Esophagus squamous epithelium (tissue), 5 donors: ENCODE data around the gene SP4. TPM values are rescaled to one million over a fixed set of nuclear protein-coding genes. Genes with fewer than 3 reads are reported as not detected.

Source experiments
- DNase-seq: peaks from one replicate; lab custom pipeline; 2025; lab: John Stamatoyannopoulos, UW
- H3K27ac ChIP-seq, 4 donors: fragments of 200-600 bp; sonication (generic); one replicate each; pipeline ENCODE4 v1.5.1; 2016 to 2019; ENCODE audit warnings: mild to moderate bottlenecking in 1 of 4
- H3K27me3 ChIP-seq, 4 donors: fragments of 200-600 bp; sonication (generic); 1 replicate in 3 of 4; 2 replicates in 1 of 4; pipeline versions ENCODE4 v1.5.1 to v1.6.0; 2017 to 2021; ENCODE audit warnings: antibody characterized with exemption in 1 of 4
- H3K36me3 ChIP-seq, 3 donors: fragments of 200-600 bp; sonication (generic); one replicate each; pipeline ENCODE4 v1.5.1; 2016 to 2019
- H3K4me1 ChIP-seq, 3 donors: fragments of 200-600 bp; sonication (generic); one replicate each; pipeline ENCODE4 v1.5.1; 2017 to 2019
- H3K4me3 ChIP-seq, 4 donors: fragments of 200-600 bp; sonication (generic); 1 replicate in 3 of 4; 2 replicates in 1 of 4; pipeline ENCODE4 v1.5.1; 2016 to 2019; ENCODE audit warnings: mild to moderate bottlenecking in 2 of 4, moderate library complexity in 1 of 4
- H3K9me3 ChIP-seq, 3 donors: fragments of 200-600 bp; sonication (generic); one replicate each; pipeline ENCODE4 v1.5.1; 2016 to 2019
- CTCF ChIP-seq, 6 experiments: fragments of 450-650 bp in 4 of 6; fragments of 200-600 bp in 2 of 6; sonication (generic) in 2 of 6; IDR thresholded peaks; one replicate each; pipeline ENCODE4 v1.5.1; 2016 to 2019; ENCODE audit warnings: antibody characterized with exemption in 6 of 6, mild to moderate bottlenecking in 4 of 6, moderate library complexity in 4 of 6
- POLR2A ChIP-seq, 4 donors: fragments of 450-650 bp; IDR thresholded peaks; one replicate each; pipeline ENCODE4 v1.6.1; 2017; ENCODE audit warnings: antibody characterized with exemption in 4 of 4, mild to moderate bottlenecking in 4 of 4, moderate library complexity in 3 of 4
- WGBS, 2 donors: methylation state at CpG; one replicate each; pipeline ENCODE4 v1.1.5; 2018; 5-methylcytosine and 5-hydroxymethylcytosine counted together
- intact Hi-C: fragments of 100-400 bp; cut with DNase I; formaldehyde crosslinking; loops from one replicate; pipeline ENCODE4 v1.15.0; 2022
- total RNA-seq, 4 donors: library from RNA; depleted of rRNA; stranded (reverse); fragments of >200 nt; gene quantifications; one replicate each; pipeline ENCODE4 v1.1.0, GENCODE V29; 2016
- donor health status: DM: yes; HTN: yes; CAD: no.

Gene SP4
- total RNA-seq, 4 donors from 2014 or later: 0.72 to 40.6 (median 2.5) TPM

DNA sequence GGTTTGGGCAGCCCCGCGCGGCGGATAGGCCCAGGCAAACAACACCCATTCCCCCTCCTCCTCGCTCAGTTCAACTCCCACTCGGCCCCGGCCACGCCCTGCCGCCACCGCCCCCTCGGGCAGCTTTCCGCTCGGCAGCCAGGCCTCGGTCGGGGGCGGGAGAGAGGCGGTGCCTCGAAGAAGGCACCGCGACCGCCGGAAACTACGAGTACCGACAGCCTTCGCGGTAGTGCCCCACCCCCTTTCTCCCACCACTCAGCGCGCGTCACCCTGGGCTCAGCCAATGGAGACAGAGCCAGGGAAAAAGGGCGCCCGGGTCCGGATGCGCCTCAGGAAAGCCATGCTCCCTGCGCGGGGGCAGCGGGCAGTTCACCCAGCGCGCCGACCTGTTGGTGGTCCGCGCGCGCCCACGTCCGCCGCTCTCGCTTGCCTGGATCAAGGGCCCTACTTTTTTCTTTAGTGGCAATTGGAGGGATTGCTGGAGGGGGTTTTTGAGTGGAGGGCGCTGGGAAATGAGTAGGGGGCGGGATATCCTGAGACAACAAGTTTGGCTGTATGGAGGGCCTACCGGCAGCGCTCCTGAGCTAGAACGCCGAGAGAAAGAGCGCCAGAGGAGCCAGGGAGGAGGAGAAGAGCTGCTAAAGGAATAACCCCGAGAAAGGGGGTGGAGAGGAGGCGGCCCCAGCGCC lies 557 bp upstream of the SP4 start:
- peak; percentile 93 for DNase-seq
- Histone ChIP-seq H3K9me3 (no peaks in the 10 kb centered on the region), H3K27ac (peak overlapping the region; percentile 89 to 99 (median 96)), H3K4me1 (peaks cover 6 to 48% (median 13%) of the 10 kb centered on the region in 3 donors), H3K4me3 (peak overlapping the region; percentile 51 to 92 (median 77)), H3K36me3 (no peaks in the 10 kb centered on the region), H3K27me3 (no peaks in the 10 kb centered on the region)
- WGBS, 2 donors: 0 to 1% methylated on average over 9 to 34 of the region's 57 CpGs
- intact Hi-C loops: no loop called here
- TF ChIP-seq CTCF (IDR thresholded peaks at IDR 0.05) (peak in 5 of 6 experiments; percentile 13 to 38 (median 29)), POLR2A (IDR thresholded peaks at IDR 0.05) (peak in 3 of 4 donors; percentile 7 to 57 (median 40))

DNA sequence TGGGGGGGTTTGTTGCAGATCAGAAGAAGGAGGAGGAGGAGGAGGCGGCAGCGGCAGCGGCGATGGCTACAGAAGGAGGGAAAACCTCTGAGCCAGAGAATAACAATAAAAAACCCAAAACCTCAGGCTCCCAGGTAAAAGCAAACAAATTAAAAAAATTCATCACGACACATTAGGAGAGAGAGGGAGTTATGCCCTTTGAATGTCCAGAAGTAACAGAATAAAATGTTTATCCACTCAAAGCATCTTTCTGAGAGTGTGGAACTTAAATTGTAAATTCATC lies 717 bp downstream of the SP4 start:
- intact Hi-C loops: no loop called here
- Histone ChIP-seq H3K4me3 (peak overlapping the region; percentile 51 to 92 (median 77)), H3K9me3 (no peaks in the 10 kb centered on the region), H3K27ac (peak overlapping the region; percentile 89 to 99 (median 96)), H3K4me1 (peaks cover 6 to 60% (median 13%) of the 10 kb centered on the region in 3 donors), H3K27me3 (no peaks in the 10 kb centered on the region), H3K36me3 (no peaks in the 10 kb centered on the region)
- DNase-seq: no peak
- 1% methylated on average over 5 of the region's 5 CpGs for WGBS, 2 donors
- no peak for TF ChIP-seq CTCF (IDR thresholded peaks at IDR 0.05)
- no peak for TF ChIP-seq POLR2A (IDR thresholded peaks at IDR 0.05)

- intact Hi-C loops: no loop called here
- Histone ChIP-seq H3K9me3 (no peaks in the 10 kb centered on the region), H3K27me3 (no peaks in the 10 kb centered on the region), H3K4me1 (peaks cover 6 to 60% (median 13%) of the 10 kb centered on the region in 3 donors), H3K4me3 (peak overlapping the region in 3 of 4 donors; percentile 66 to 92 (median 88)), H3K27ac (peak overlapping the region in 2 of 4 donors; percentile 94 to 97), H3K36me3 (no peaks in the 10 kb centered on the region)
- TF ChIP-seq CTCF (IDR thresholded peaks at IDR 0.05) (no peak), POLR2A (IDR thresholded peaks at IDR 0.05) (no peak)
- 30 to 33% methylated on average over 3 of the region's 3 CpGs for WGBS, 2 donors
- no peak for DNase-seq
Observed at GRCh38 chr7:21429021-21429420, 1.1 kb downstream of the SP4 start.

GRCh38 chr7:21429786-21430574 lies 2.1 kb downstream of the SP4 start:
- H3K4me1 ChIP-seq: peaks cover 6 to 60% (median 13%) of the 10 kb centered on the region in 3 donors
- WGBS, 2 donors: 49 to 59% methylated on average over 7 of the region's 8 CpGs
- H3K9me3 ChIP-seq: no peaks in the 10 kb centered on the region
- intact Hi-C loops: no loop called here
- H3K4me3 ChIP-seq: peak overlapping the region in 1 of 4 donors; percentile 5
- DNase-seq: no peak
- H3K27ac ChIP-seq: no peak overlapping the region
- no peak for TF ChIP-seq CTCF (IDR thresholded peaks at IDR 0.05)
- no peak for TF ChIP-seq POLR2A (IDR thresholded peaks at IDR 0.05)
- no peaks in the 10 kb centered on the region for H3K27me3 ChIP-seq
- no peaks in the 10 kb centered on the region for H3K36me3 ChIP-seq

DNA sequence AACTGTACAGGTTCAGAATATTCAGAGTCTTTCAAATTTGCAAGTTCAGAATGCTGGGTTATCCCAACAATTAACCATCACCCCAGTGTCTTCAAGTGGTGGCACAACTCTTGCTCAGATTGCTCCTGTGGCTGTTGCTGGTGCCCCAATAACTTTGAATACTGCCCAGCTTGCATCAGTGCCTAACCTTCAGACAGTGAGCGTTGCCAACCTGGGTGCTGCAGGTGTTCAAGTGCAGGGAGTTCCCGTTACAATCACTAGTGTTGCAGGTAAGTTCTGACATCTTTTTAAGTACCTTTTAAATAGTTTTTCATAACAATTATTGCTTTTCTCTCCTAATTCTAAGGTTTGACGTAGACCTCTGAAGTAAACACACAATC lies 2.7 kb downstream of the SP4 start:
- Histone ChIP-seq H3K4me1 (peaks cover 6 to 60% (median 13%) of the 10 kb centered on the region in 3 donors), H3K9me3 (no peaks in the 10 kb centered on the region), H3K27me3 (no peaks in the 10 kb centered on the region), H3K36me3 (no peaks in the 10 kb centered on the region), H3K4me3 (peak overlapping the region in 1 of 4 donors; percentile 5), H3K27ac (no peak overlapping the region)
- WGBS, 2 donors: 51 to 71% methylated on average over 3 of the region's 3 CpGs
- intact Hi-C loops: no loop called here
- no peak for DNase-seq
- TF ChIP-seq CTCF (IDR thresholded peaks at IDR 0.05) (no peak), POLR2A (IDR thresholded peaks at IDR 0.05) (no peak)
